Neural crest cell (in vitro differentiated cells): ENCODE results near the gene GATAD2B. TPM values are rescaled to one million over a fixed set of nuclear protein-coding genes. Genes with fewer than 3 reads are reported as not detected.

Experiments
- DNase-seq: peaks from one replicate; pipeline ENCODE4 v3.0.0; 2021; ENCODE audit warnings: low read depth, mixed read lengths, low spot score
- H3K27ac Mint-ChIP-seq: one replicate; pipeline ENCODE4 v1.8.0; 2021; ENCODE audit warnings: mild to moderate bottlenecking, mixed read lengths; ENCODE audit not compliant: unreplicated experiment
- H3K27me3 Mint-ChIP-seq: 2 replicates; pipeline ENCODE4 v1.8.0; 2021; ENCODE audit warnings: low read depth, mild to moderate bottlenecking, mixed read lengths
- H3K36me3 Mint-ChIP-seq: 2 replicates; pipeline ENCODE4 v1.8.0; 2021; ENCODE audit warnings: low read depth, mild to moderate bottlenecking, mixed read lengths
- H3K4me1 Mint-ChIP-seq: 2 replicates; pipeline ENCODE4 v1.8.0; 2021; ENCODE audit warnings: mixed read lengths
- H3K4me3 Mint-ChIP-seq: one replicate; pipeline ENCODE4 v1.8.0; 2021; ENCODE audit warnings: mild to moderate bottlenecking, mixed read lengths
- H3K9me3 Mint-ChIP-seq: 2 replicates; pipeline ENCODE4 v1.8.0; 2021; ENCODE audit warnings: mixed read lengths
- total RNA-seq: library from RNA; stranded (reverse); gene quantifications from 2 replicates; pipeline ENCODE4 v1.2.1, GENCODE V29; 2021
- TF ChIP-seq, protein P1 (sequence below): fragments of 200-600 bp; sonication (generic); conservative IDR thresholded peaks from 2 replicates; pipeline ENCODE4 v1.5.0; 2021; ENCODE audit warnings: antibody characterized with exemption, mild to moderate bottlenecking

Gene GATAD2B
- total RNA-seq, 1 donor from 2014 or later, result 52.5 TPM

GRCh38 chr1:153951183-153951582 lies 28.4 kb upstream of the GATAD2B start:
- TF ChIP-seq, protein P1, sequence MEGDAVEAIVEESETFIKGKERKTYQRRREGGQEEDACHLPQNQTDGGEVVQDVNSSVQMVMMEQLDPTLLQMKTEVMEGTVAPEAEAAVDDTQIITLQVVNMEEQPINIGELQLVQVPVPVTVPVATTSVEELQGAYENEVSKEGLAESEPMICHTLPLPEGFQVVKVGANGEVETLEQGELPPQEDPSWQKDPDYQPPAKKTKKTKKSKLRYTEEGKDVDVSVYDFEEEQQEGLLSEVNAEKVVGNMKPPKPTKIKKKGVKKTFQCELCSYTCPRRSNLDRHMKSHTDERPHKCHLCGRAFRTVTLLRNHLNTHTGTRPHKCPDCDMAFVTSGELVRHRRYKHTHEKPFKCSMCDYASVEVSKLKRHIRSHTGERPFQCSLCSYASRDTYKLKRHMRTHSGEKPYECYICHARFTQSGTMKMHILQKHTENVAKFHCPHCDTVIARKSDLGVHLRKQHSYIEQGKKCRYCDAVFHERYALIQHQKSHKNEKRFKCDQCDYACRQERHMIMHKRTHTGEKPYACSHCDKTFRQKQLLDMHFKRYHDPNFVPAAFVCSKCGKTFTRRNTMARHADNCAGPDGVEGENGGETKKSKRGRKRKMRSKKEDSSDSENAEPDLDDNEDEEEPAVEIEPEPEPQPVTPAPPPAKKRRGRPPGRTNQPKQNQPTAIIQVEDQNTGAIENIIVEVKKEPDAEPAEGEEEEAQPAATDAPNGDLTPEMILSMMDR, result no peak
- Mint-ChIP-seq H3K27me3 (no peaks in the 10 kb centered on the region), H3K9me3 (no peaks in the 10 kb centered on the region), H3K27ac (no peak overlapping the region), H3K4me1 (peaks cover 3% of the 10 kb centered on the region), H3K36me3 (no peaks in the 10 kb centered on the region), H3K4me3 (no peak overlapping the region)
- DNase-seq, result no peak

DNA sequence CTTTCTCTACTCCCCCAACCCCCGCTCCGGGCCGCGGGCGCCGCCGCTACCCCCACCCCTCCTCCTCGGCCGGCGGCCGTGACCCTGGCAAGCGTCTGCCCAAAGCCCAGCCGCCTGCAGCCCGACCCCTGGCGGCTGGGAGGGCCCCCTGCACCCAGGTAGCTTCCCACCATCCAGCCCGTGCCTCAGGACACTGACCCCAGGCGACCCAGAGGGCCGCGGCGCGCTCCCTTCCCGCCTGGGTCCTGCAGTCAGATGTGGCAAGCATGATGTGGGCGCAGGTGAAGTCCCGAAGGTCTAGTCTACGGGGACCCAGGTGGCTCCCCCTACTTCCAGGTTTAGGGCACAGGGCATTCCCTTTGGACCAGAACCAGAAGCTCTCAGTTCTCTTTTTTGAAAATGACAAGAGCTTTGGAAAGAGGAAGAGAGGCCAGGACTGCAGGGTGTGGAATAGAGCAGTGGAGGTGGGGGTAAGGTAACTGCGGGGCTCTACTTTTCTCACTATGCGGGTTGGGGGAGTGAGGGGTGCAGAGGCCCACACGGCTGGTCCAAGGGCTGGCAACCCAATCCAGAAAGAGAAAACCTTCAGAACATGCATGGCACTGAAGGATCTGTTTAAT lies 24.0 kb upstream of the GATAD2B start, which contains the start of gene DENND4B:
TSS of gene DENND4B (minus strand) at position 97 of the 620 bp plus-strand sequence. CDS start 2,344 bp downstream, outside the sequence.
- DNase-seq, result peak; percentile 78
- peak within 1 kb of the TSS; percentile 90 for H3K4me3 Mint-ChIP-seq
- H3K27me3 Mint-ChIP-seq, result no peaks in the 10 kb centered on the region
- no peaks in the 10 kb centered on the region for H3K9me3 Mint-ChIP-seq
- H3K27ac Mint-ChIP-seq, result peak within 1 kb of the TSS; percentile 35
- H3K4me1 Mint-ChIP-seq, result peaks cover 17% of the 10 kb centered on the region
- H3K36me3 Mint-ChIP-seq, result peaks cover 3% of the 10 kb centered on the region
- TF ChIP-seq, protein P1, result peak; percentile 92

- peak overlapping the region; percentile 90 for H3K4me3 Mint-ChIP-seq
- no peaks in the 10 kb centered on the region for H3K27me3 Mint-ChIP-seq
- peaks cover 3% of the 10 kb centered on the region for H3K36me3 Mint-ChIP-seq
- TF ChIP-seq, protein P1, result no peak
- H3K9me3 Mint-ChIP-seq, result no peaks in the 10 kb centered on the region
- peak; percentile 34 for DNase-seq
- H3K27ac Mint-ChIP-seq, result no peak overlapping the region
- H3K4me1 Mint-ChIP-seq, result peaks cover 17% of the 10 kb centered on the region
Observed at GRCh38 chr1:153945795-153946621, 23.2 kb upstream of the GATAD2B start.

GRCh38 chr1:153945131-153945794 lies 22.5 kb upstream of the GATAD2B start:
- DNase-seq, result no peak
- peak overlapping the region; percentile 35 for H3K27ac Mint-ChIP-seq
- TF ChIP-seq, protein P1, result no peak
- H3K4me3 Mint-ChIP-seq, result peak overlapping the region; percentile 90
- H3K9me3 Mint-ChIP-seq, result no peaks in the 10 kb centered on the region
- H3K27me3 Mint-ChIP-seq, result no peaks in the 10 kb centered on the region
- H3K36me3 Mint-ChIP-seq, result peaks cover 3% of the 10 kb centered on the region
- H3K4me1 Mint-ChIP-seq, result peaks cover 17% of the 10 kb centered on the region

GRCh38 chr1:153944827-153945117 lies 22.0 kb upstream of the GATAD2B start:
- Mint-ChIP-seq H3K27me3 (no peaks in the 10 kb centered on the region), H3K27ac (no peak overlapping the region), H3K4me1 (peaks cover 17% of the 10 kb centered on the region), H3K9me3 (no peaks in the 10 kb centered on the region), H3K36me3 (peaks cover 3% of the 10 kb centered on the region), H3K4me3 (peak overlapping the region; percentile 90)
- DNase-seq, result no peak
- TF ChIP-seq, protein P1, result no peak
